Measurements from ENCODE around the gene RWDD1.
"Not testable (repeated sequence)": the region's sequence is repeated elsewhere in the genome, so short reads cannot be mapped to it uniquely, and the experiment has no call there.

RWDD1 gene

GRCh38 chr6:116568111-116568510, 3.2 kb upstream of the RWDD1 start:
- H3K27me3 Mint-ChIP-seq = peaks cover 9 to 21% of the 10 kb centered on the region in 2 donors
- ATAC-seq (replicated peaks) = no peak
- no peak overlapping the region for H3K27ac Mint-ChIP-seq
- no peak for DNase-seq
- H3K36me3 Mint-ChIP-seq = peaks cover 3% of the 10 kb centered on the region in 2 donors
- H3K4me1 Mint-ChIP-seq = peaks cover 13 to 47% of the 10 kb centered on the region in 2 donors
- H3K9me3 Mint-ChIP-seq = no peaks in the 10 kb centered on the region
- H3K4me3 Mint-ChIP-seq = no peak overlapping the region

GRCh38 chr6:116568821-116569755, 2.2 kb upstream of the RWDD1 start:
- H3K27ac Mint-ChIP-seq = no peak overlapping the region

GRCh38 chr6:116571683-116572000, 338 bp downstream of the RWDD1 start:
- Mint-ChIP-seq H3K27me3 (no peaks in the 10 kb centered on the region), H3K36me3 (peaks cover 19 to 26% of the 10 kb centered on the region in 2 donors), H3K9me3 (no peaks in the 10 kb centered on the region), H3K27ac (peak overlapping the region; percentile 99), H3K4me1 (peaks cover 21 to 54% of the 10 kb centered on the region in 2 donors), H3K4me3 (peak overlapping the region; percentile 98 to 100)
- no peak for DNase-seq
- ATAC-seq (replicated peaks) = no peak

More at GRCh38 chr6:116568821-116569755, 2.2 kb upstream of the RWDD1 start:
- DNase-seq (no peak), ATAC-seq (replicated peaks) (no peak)
- H3K36me3 Mint-ChIP-seq = peaks cover 5 to 6% of the 10 kb centered on the region in 2 donors
- peak overlapping the region in 1 of 2 donors; percentile 11 for H3K4me3 Mint-ChIP-seq
- no peaks in the 10 kb centered on the region for H3K9me3 Mint-ChIP-seq
- peaks cover 1 to 15% of the 10 kb centered on the region in 2 donors for H3K27me3 Mint-ChIP-seq
- H3K4me1 Mint-ChIP-seq = peaks cover 16 to 49% of the 10 kb centered on the region in 2 donors

GRCh38 chr6:116572162-116572561, 858 bp downstream of the RWDD1 start:
- Mint-ChIP-seq H3K9me3 (no peaks in the 10 kb centered on the region), H3K4me3 (peak overlapping the region; percentile 98 to 100), H3K27me3 (no peaks in the 10 kb centered on the region), H3K36me3 (peaks cover 19 to 28% of the 10 kb centered on the region in 2 donors), H3K4me1 (peaks cover 22 to 58% of the 10 kb centered on the region in 2 donors), H3K27ac (peak overlapping the region; percentile 99)
- no peak for DNase-seq
- ATAC-seq (replicated peaks) = no peak

GRCh38 chr6:116575227-116575626, 3.9 kb downstream of the RWDD1 start:
- ATAC-seq (replicated peaks) = no peak
- H3K27me3 Mint-ChIP-seq = no peaks in the 10 kb centered on the region
- no peaks in the 10 kb centered on the region for H3K9me3 Mint-ChIP-seq
- DNase-seq = no peak
- no peak overlapping the region for H3K4me3 Mint-ChIP-seq
- peaks cover 26 to 43% of the 10 kb centered on the region in 2 donors for H3K36me3 Mint-ChIP-seq
- peaks cover 22 to 42% of the 10 kb centered on the region in 2 donors for H3K4me1 Mint-ChIP-seq
- H3K27ac Mint-ChIP-seq = no peak overlapping the region

- ATAC-seq (replicated peaks) = no peak
- Mint-ChIP-seq H3K4me3 (no peak overlapping the region), H3K4me1 (peaks cover 19 to 26% of the 10 kb centered on the region in 2 donors), H3K27ac (no peak overlapping the region), H3K36me3 (peaks cover 28 to 48% of the 10 kb centered on the region in 2 donors), H3K9me3 (no peaks in the 10 kb centered on the region), H3K27me3 (no peaks in the 10 kb centered on the region)
- no peak for DNase-seq
Observed at GRCh38 chr6:116577486-116577885, 6.2 kb downstream of the RWDD1 start.

- ATAC-seq (replicated peaks) (no peak), DNase-seq (no peak)
- H3K4me1 Mint-ChIP-seq = peaks cover 16 to 20% of the 10 kb centered on the region in 2 donors
- H3K27ac Mint-ChIP-seq = no peak overlapping the region
- H3K9me3 Mint-ChIP-seq = no peaks in the 10 kb centered on the region
- H3K4me3 Mint-ChIP-seq = no peak overlapping the region
- H3K27me3 Mint-ChIP-seq = no peaks in the 10 kb centered on the region
- peaks cover 30 to 51% of the 10 kb centered on the region in 2 donors for H3K36me3 Mint-ChIP-seq
Observed at GRCh38 chr6:116578335-116578734, 7.0 kb downstream of the RWDD1 start.

- DNase-seq (no peak), ATAC-seq (replicated peaks) (no peak)
- H3K9me3 Mint-ChIP-seq = no peaks in the 10 kb centered on the region
- H3K27me3 Mint-ChIP-seq = no peaks in the 10 kb centered on the region
- H3K4me3 Mint-ChIP-seq = no peak overlapping the region
- no peak overlapping the region for H3K27ac Mint-ChIP-seq
- peaks cover 13 to 17% of the 10 kb centered on the region in 2 donors for H3K4me1 Mint-ChIP-seq
- peaks cover 27 to 48% of the 10 kb centered on the region in 2 donors for H3K36me3 Mint-ChIP-seq
Observed at GRCh38 chr6:116579143-116579542, 7.8 kb downstream of the RWDD1 start.

GRCh38 chr6:116580198-116580597, 8.9 kb downstream of the RWDD1 start:
- Mint-ChIP-seq H3K27me3 (no peaks in the 10 kb centered on the region), H3K36me3 (peaks cover 22 to 47% of the 10 kb centered on the region in 2 donors), H3K4me3 (no peak overlapping the region), H3K27ac (no peak overlapping the region), H3K4me1 (peaks cover 10 to 14% of the 10 kb centered on the region in 2 donors), H3K9me3 (no peaks in the 10 kb centered on the region)
- DNase-seq (no peak), ATAC-seq (replicated peaks) (no peak)

GRCh38 chr6:116586276-116586675, 15.0 kb downstream of the RWDD1 start:
- H3K36me3 Mint-ChIP-seq = peaks cover 21 to 49% of the 10 kb centered on the region in 2 donors
- ATAC-seq (replicated peaks) = no peak

GRCh38 chr6:116586738-116587137, 15.4 kb downstream of the RWDD1 start:
- Mint-ChIP-seq H3K4me1 (no peaks in the 10 kb centered on the region), H3K9me3 (no peaks in the 10 kb centered on the region), H3K4me3 (no peak overlapping the region), H3K36me3 (peaks cover 19 to 49% of the 10 kb centered on the region in 2 donors), H3K27ac (no peak overlapping the region), H3K27me3 (no peaks in the 10 kb centered on the region)
- ATAC-seq (replicated peaks) = no peak
- DNase-seq = no peak

More at GRCh38 chr6:116586276-116586675, 15.0 kb downstream of the RWDD1 start:
- DNase-seq = no peak
- H3K27me3 Mint-ChIP-seq = no peaks in the 10 kb centered on the region
- no peak overlapping the region for H3K4me3 Mint-ChIP-seq
- no peak overlapping the region for H3K27ac Mint-ChIP-seq
- H3K9me3 Mint-ChIP-seq = no peaks in the 10 kb centered on the region
- H3K4me1 Mint-ChIP-seq = no peaks in the 10 kb centered on the region

GRCh38 chr6:116595247-116595646, 23.9 kb downstream of the RWDD1 start:
- ATAC-seq (replicated peaks) = no peak
- no peak for DNase-seq
- H3K27me3 Mint-ChIP-seq = no peaks in the 10 kb centered on the region

GRCh38 chr6:116596815-116597214, 25.5 kb downstream of the RWDD1 start:
- Mint-ChIP-seq H3K27me3 (no peaks in the 10 kb centered on the region), H3K36me3 (peaks cover 33 to 63% of the 10 kb centered on the region in 2 donors), H3K4me3 (no peak overlapping the region), H3K4me1 (no peaks in the 10 kb centered on the region), H3K27ac (no peak overlapping the region), H3K9me3 (no peaks in the 10 kb centered on the region)
- ATAC-seq (replicated peaks) (no peak), DNase-seq (no peak)

More at GRCh38 chr6:116595247-116595646, 23.9 kb downstream of the RWDD1 start:
- Mint-ChIP-seq H3K9me3 (no peaks in the 10 kb centered on the region), H3K4me1 (no peaks in the 10 kb centered on the region), H3K4me3 (no peak overlapping the region), H3K27ac (no peak overlapping the region), H3K36me3 (peaks cover 29 to 57% of the 10 kb centered on the region in 2 donors)

- not testable (repeated sequence) for H3K27me3 Mint-ChIP-seq; ATAC-seq (replicated peaks); H3K4me3 Mint-ChIP-seq; H3K4me1 Mint-ChIP-seq; DNase-seq; H3K27ac Mint-ChIP-seq
- H3K9me3 Mint-ChIP-seq = peaks cover 10 to 13% of the 10 kb centered on the region in 2 donors
- peaks cover 25 to 48% of the 10 kb centered on the region in 2 donors for H3K36me3 Mint-ChIP-seq
Observed at GRCh38 chr6:116603916-116604315, 32.6 kb downstream of the RWDD1 start.

GRCh38 chr6:116604868-116605267, 33.6 kb downstream of the RWDD1 start:
- H3K4me3 Mint-ChIP-seq; H3K27me3 Mint-ChIP-seq; ATAC-seq (replicated peaks); H3K4me1 Mint-ChIP-seq; H3K27ac Mint-ChIP-seq; DNase-seq: not testable (repeated sequence)
- Mint-ChIP-seq H3K9me3 (peaks cover 10 to 13% of the 10 kb centered on the region in 2 donors), H3K36me3 (peaks cover 23 to 41% of the 10 kb centered on the region in 2 donors)

Data from stimulated activated naive B cell treated with anti-CD40 and anti-IgM and Interleukin-4, amounts not matched to agents 10 μg/mL and 1 μg/mL and 100 μg/mL, for 72 hours (primary cell).